ENCODE measurements around the gene SCAF4. TPM values are rescaled to one million over a fixed set of nuclear protein-coding genes. Genes with fewer than 3 reads are reported as not detected.

The SCAF4 gene
- total and polyA plus RNA-seq, 9 of the 15 experiments (the other 6 are each of a cell fraction or from before 2014, with no cell fraction given), result 2.3 to 55.7 (median 17.2) TPM

GRCh38 chr21:31713973-31714740 is 17.8 kb downstream of the SCAF4 start (continued):
- no peak for TF ChIP-seq SAFB2 (IDR thresholded peaks at IDR 0.05; ENCODE audit: borderline replicate concordance, low read depth, low read length, severe bottlenecking)
- TF ChIP-seq TOE1 (IDR thresholded peaks at IDR 0.05; ENCODE audit: borderline replicate concordance), result no peak
- no peak for TF ChIP-seq TOE1 (CRISPR knock-in tag; IDR thresholded peaks at IDR 0.05; ENCODE audit: borderline replicate concordance, low read depth)
- TF ChIP-seq, protein P1, sequence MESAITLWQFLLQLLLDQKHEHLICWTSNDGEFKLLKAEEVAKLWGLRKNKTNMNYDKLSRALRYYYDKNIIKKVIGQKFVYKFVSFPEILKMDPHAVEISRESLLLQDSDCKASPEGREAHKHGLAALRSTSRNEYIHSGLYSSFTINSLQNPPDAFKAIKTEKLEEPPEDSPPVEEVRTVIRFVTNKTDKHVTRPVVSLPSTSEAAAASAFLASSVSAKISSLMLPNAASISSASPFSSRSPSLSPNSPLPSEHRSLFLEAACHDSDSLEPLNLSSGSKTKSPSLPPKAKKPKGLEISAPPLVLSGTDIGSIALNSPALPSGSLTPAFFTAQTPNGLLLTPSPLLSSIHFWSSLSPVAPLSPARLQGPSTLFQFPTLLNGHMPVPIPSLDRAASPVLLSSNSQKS (CRISPR knock-in tag; IDR thresholded peaks at IDR 0.05), result no peak
- TF ChIP-seq SP2 (IDR thresholded peaks at IDR 0.05; ENCODE audit: extremely low read depth, low read depth, low read length, poor library complexity, severe bottlenecking), result no peak
- TF ChIP-seq SRSF3 (IDR thresholded peaks at IDR 0.05; ENCODE audit: insufficient read depth, low read length), result no peak
- peak; percentile 88 for TF ChIP-seq SMARCA4 (IDR thresholded peaks at IDR 0.05)
- TF ChIP-seq ZNF253 (CRISPR knock-in tag; conservative IDR thresholded peaks at IDR 0.05), result no peak
- 0 out of 2 replicates have a peak, but pooled peaks have one; percentile 48 for TF ChIP-seq EZH2 (IDR thresholded peaks at IDR 0.05; ENCODE audit: borderline replicate concordance, low read depth, low read length)
- TF ChIP-seq SREBF1 (IDR thresholded peaks at IDR 0.05; ENCODE audit: borderline replicate concordance, low read depth, low read length), result no peak
- no peak for TF ChIP-seq ZNF41 (CRISPR knock-in tag; conservative IDR thresholded peaks at IDR 0.05)
- no peak for TF ChIP-seq ZNF232 (CRISPR knock-in tag; IDR thresholded peaks at IDR 0.05)
- 0 out of 2 replicates have a peak, but pooled peaks have one; percentile 57 for TF ChIP-seq LEF1 (IDR thresholded peaks at IDR 0.05)
- TF ChIP-seq ZNF764 (CRISPR knock-in tag; IDR thresholded peaks at IDR 0.05; ENCODE audit: low read depth), result no peak
- TF ChIP-seq NCOA6 (IDR thresholded peaks at IDR 0.05), result no peak
- TF ChIP-seq ZNF75A (CRISPR knock-in tag; IDR thresholded peaks at IDR 0.05), result no peak
- TF ChIP-seq ZNF408 (CRISPR knock-in tag; IDR thresholded peaks at IDR 0.05; ENCODE audit: low read depth), result no peak
- no peak for TF ChIP-seq THAP7 (CRISPR knock-in tag; IDR thresholded peaks at IDR 0.05)
- TF ChIP-seq GATA2 (CRISPR knock-in tag; IDR thresholded peaks at IDR 0.05), result no peak
- TF ChIP-seq ZNF644 (tag; IDR thresholded peaks at IDR 0.05; ENCODE audit: low read depth), result no peak
- no peak for TF ChIP-seq CREBBP (IDR thresholded peaks at IDR 0.05; ENCODE audit: low read depth, low read length)
- TF ChIP-seq CREB1 (IDR thresholded peaks at IDR 0.05), result peak; percentile 31; the same call in 1 of the 2 replicates
- no peak for TF ChIP-seq CREB1 (CRISPR knock-in tag; IDR thresholded peaks at IDR 0.05)
- TF ChIP-seq MXI1 (IDR thresholded peaks at IDR 0.05; ENCODE audit: low read depth, low read length), result no peak
- TF ChIP-seq LARP7 (IDR thresholded peaks at IDR 0.05), result no peak
- TF ChIP-seq ZFP30 (CRISPR knock-in tag; IDR thresholded peaks at IDR 0.05; ENCODE audit: borderline replicate concordance), result no peak
- TF ChIP-seq RAD21 (CRISPR knock-in tag; conservative IDR thresholded peaks at IDR 0.05 in 1 of 2, IDR thresholded peaks at IDR 0.05 in 1 of 2), result no peak
- TF ChIP-seq MTA2 (IDR thresholded peaks at IDR 0.05; ENCODE audit: low read depth), result 0 out of 2 replicates have a peak, but pooled peaks have one; percentile 10
- no peak for TF ChIP-seq NCOA2 (IDR thresholded peaks at IDR 0.05; ENCODE audit: partially characterized antibody in 2 of 2)
- peak; percentile 68; the same call in 1 of the 2 replicates for TF ChIP-seq HDAC2 (IDR thresholded peaks at IDR 0.05)
- no peak for TF ChIP-seq RB1 (IDR thresholded peaks at IDR 0.05; ENCODE audit: low read depth)

Data from K562 (cell line).